Kidney tubule cell (primary cell): ENCODE measurements around the gene MED12L.
"Not testable (repeated sequence)": the region's sequence is repeated elsewhere in the genome, so short reads cannot be mapped to it uniquely, and the experiment has no call there.

Experiments
- DNase-seq: peaks from one replicate; pipeline ENCODE4 v3.0.0-alpha.2; 2018; ENCODE audit warnings: low spot score

MED12L gene

DNA sequence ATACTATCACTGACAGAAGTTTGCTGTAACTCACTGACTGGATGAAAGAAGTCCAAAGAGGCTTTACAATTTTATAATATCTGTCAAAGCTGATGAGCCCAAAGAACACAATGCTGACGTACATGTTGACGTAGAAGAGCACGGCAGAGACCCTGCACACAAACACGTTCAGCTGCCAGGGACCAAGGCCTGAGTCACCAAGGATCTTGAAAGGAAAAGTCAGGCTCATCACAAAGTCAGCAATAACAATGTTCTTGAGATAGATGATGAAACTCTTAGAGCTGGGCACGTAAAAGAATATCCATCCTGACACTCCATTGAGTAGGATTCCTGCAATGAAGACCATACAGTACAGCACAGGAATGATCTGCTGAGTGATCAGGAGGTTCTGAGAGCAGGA is 128.4 kb downstream of the MED12L start:
- no peak for DNase-seq

- DNase-seq, result no peak
Observed at GRCh38 chr3:151214459-151214858, 129.0 kb downstream of the MED12L start.

- DNase-seq, result peak; percentile 35
Observed at GRCh38 chr3:151216641-151217607, 131.5 kb downstream of the MED12L start.

GRCh38 chr3:151218136-151218535 is 132.7 kb downstream of the MED12L start:
- DNase-seq, result peak; percentile 78

GRCh38 chr3:151219056-151219455 is 133.6 kb downstream of the MED12L start:
- peak; percentile 93 for DNase-seq

DNA sequence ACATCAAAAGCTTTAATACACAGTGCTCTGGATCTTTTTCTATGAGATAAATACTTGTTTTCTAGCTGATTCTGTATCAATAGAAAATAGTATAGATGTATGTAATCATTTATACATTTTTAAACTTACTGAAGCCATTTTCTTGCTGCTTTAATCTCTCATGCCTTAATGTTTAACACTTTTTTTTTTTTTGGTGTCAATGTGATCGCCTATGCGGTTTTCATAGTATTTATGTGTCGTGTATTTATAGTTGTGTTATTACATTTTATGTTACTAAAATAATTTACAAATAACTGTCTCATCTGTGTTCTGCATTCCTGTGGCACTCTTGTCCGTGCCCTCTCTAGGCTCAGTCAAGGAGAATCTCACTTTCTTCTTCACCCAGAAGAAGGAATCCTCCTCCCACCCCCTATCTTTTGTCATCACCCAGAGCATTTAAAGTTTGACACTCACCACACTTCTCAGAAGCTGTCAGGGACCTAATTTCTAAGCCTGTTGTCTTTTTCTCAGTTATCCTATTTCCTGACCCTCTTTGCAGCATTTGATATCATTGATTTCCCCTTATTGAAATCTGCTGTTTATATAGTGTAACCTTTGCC is 138.9 kb downstream of the MED12L start:
- no peak for DNase-seq

DNA sequence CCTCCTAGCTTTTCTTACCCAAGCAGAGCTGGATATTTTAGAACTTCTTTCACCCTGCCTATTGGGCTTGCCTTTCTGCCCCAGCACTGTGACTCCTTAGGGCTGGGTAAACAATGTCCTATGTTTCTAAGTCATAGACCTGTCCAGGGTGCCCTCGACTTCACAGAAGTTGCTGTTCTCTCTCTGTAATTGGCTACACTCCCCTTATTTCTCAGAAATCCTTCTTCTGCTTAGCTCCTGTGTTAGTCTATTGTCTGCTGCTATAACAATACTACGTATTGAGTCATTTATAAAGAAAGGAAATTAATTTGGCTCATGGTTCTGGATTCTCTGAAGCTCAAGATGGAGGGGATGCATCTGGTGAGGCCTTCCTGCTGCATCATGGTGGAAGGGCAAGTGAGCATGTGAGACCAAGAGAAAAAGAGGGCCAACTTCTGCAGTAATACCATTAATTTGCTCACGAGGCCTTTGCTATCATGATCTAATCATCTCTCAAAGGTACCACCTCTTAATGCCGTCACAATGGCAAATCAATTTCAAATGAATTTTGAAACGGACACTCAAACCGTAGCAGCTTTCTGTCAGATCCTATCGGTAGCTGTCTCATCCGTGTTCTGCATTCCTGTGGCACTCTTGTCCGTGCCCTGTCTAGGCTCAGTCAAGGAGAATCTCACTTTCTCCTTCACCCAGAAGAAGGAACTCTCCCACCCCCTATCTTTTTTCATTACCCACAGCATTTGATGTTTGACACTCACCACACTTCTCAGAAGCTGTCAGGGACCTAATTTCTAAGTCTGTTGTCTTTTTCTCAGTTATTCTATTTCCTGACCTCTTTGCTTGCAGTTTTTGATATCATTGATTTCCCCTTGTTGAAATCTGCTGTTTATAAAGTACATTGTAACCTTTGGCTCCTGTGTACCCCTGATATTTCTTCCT is 139.8 kb downstream of the MED12L start:
- no peak for DNase-seq

DNA sequence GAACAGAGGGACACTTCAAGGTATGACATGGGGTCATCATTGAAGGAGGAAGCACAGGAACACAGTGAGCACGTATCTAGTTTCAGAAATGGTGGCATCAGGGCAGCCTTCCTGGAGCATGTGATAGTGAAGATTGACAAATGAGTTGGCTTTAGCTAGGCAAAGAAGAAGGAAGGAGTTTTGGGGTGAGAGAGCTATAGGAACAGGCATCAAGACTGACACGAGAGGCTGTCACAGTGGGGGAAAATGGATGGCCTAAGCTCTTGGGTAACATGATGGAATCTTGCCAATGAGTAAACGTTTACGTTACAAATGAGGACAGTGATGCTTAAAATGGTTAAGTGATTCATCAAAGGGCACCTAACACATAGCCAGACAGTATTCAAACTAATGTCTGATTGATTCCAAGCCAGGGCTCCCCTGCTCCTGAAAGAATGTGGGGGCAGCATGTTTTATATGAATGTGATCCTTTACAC is 140.7 kb downstream of the MED12L start:
- DNase-seq, result peak; percentile 85

DNA sequence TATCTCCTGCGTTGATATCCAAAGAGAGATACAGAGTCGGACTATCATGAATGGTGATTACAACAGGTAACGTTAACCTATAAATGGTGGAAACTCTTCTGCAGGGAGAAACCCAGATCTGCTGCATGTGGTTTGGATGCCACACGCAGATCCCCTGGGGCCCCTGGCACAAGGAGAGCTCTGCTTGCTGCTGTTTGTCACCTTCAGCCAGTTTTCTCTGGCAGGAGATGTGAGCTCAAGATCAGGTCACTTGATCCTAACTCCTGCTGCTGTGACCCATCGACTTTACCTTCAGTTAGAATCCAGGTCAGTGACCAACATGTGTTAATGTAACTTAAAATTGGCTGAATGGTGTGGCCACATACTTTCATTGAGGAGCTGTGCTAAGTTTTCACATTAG is 141.4 kb downstream of the MED12L start:
- no peak for DNase-seq

- DNase-seq, result peak; percentile 14
Observed at GRCh38 chr3:151227266-151227806, 141.9 kb downstream of the MED12L start.

GRCh38 chr3:151227807-151228665 is 142.6 kb downstream of the MED12L start:
- DNase-seq, result peak; percentile 73

GRCh38 chr3:151228666-151229040 is 143.2 kb downstream of the MED12L start:
- peak; percentile 13 for DNase-seq

GRCh38 chr3:151230646-151231045 is 145.2 kb downstream of the MED12L start:
- no peak for DNase-seq

DNA sequence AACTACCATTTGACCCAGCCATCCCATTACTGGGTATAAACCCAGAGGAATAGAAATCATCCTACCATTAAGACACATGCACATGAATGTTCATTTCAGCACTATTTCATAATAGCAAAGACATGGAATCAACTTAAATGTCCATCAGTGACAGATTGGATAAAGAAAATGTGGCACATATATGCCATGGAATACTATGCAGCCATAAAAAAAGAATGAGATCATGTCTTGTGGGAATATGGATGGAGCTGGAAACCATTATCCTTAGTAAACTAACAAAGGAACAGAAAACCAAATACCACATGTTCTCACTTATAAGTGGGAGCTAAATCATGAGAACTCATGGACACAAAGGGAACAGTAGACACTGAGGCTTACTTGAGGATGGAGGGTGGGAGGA is 146.9 kb downstream of the MED12L start:
- DNase-seq, result not testable (repeated sequence)

GRCh38 chr3:151232991-151233390 is 147.5 kb downstream of the MED12L start:
- no peak for DNase-seq

GRCh38 chr3:151234825-151235224 is 149.4 kb downstream of the MED12L start:
- DNase-seq, result no peak

- DNase-seq, result no peak
Observed at GRCh38 chr3:151236316-151236715, 150.9 kb downstream of the MED12L start.

- DNase-seq, result no peak
Observed at GRCh38 chr3:151236736-151237135, 151.3 kb downstream of the MED12L start.

DNA sequence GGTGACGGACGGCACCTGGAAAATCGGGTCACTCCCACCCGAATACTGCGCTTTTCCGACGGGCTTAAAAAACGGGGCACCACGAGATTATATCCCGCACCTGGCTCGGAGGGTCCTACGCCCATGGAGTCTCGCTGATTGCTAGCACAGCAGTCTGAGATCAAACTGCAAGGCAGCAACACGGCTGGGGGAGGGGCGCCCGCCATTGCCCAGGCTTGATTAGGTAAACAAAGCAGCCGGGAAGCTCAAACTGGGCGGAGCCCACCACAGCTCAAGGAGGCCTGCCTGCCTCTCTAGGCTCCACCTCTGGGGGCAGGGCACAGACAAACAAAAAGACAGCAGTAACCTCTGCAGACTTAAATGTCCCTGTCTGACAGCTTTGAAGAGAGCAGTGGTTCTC is 156.5 kb downstream of the MED12L start:
- DNase-seq, result not testable (repeated sequence)

- DNase-seq, result no peak
Observed at GRCh38 chr3:151248772-151249337, 163.4 kb downstream of the MED12L start.

GRCh38 chr3:151256749-151257148 is 171.3 kb downstream of the MED12L start:
- DNase-seq, result no peak
